ENCODE results near the gene LY6G5C. TPM values are rescaled to one million over a fixed set of nuclear protein-coding genes. Genes with fewer than 3 reads are reported as not detected.

The LY6G5C gene, protein sequence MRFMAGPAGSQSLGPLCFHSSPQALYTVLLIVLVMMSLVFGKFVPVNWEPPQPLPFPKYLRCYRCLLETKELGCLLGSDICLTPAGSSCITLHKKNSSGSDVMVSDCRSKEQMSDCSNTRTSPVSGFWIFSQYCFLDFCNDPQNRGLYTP
- total RNA-seq (ENCODE audit: unreplicated experiment) = 22.0 TPM
- long read RNA-seq, partial matches to known transcripts = 0 of 8 reads
- long read RNA-seq, other reads (novel, unspliced or antisense) = 6 of 8 reads

DNA sequence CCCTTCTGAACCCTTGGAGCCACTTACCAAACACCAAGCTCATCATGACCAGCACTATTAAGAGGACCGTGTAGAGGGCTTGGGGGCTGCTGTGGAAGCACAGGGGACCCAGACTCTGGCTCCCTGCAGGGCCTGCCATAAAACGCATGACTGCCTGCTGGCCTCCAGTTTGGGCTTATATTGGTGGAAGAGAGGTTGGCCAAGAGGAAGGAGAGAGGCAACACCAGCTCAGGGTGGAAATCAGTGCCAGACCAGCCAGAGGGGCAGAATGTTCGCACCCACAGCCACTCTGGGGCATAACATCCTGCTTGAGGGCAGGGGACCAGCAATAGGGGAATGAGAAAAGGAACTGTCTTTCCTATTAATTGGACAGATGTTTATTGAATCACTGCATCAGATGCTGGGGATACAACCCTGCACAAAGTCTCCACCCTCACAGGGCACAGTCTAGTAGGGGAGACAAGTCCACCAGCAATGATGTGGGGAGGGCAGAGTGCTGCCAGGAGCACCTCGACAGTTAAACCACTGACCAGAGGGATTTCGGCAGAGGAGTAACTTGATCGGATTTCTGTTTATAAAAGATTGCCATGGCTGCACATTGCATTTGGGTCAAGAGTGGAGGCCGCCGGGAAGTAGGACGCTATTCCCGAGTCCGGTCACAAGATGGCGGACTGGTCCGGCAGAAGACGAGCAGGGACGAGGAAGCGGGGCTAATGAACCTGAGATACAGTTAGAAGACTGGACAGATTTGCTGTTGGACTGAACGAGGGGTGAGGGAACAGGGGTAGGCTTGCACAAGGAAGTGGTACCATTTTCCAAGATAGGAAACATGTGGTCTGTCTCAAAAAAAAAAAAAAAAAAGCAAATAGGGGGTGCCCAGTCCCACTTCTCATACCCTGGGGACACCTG, at the start of gene LY6G5C:
Gene LY6G5C, minus strand, starts transcription at position 842 of the 909 bp plus-strand sequence. Its CDS starts 694 bp downstream, at position 148.
- Mint-ChIP-seq H3K4me3 (ENCODE audit: unreplicated experiment) (peak within 1 kb of the TSS; percentile 84), H3K36me3 (ENCODE audit: low read depth, unreplicated experiment) (peaks cover 15% of the 10 kb centered on the region), H3K27me3 (ENCODE audit: unreplicated experiment) (peaks cover 13% of the 10 kb centered on the region), H3K4me1 (ENCODE audit: unreplicated experiment) (peaks cover 24% of the 10 kb centered on the region), H3K9me3 (ENCODE audit: unreplicated experiment) (no peaks in the 10 kb centered on the region), H3K27ac (ENCODE audit: unreplicated experiment) (peak within 1 kb of the TSS; percentile 88)
- DNase-seq (ENCODE audit: low spot score) = peak; percentile 63
- TF ChIP-seq, protein P1, sequence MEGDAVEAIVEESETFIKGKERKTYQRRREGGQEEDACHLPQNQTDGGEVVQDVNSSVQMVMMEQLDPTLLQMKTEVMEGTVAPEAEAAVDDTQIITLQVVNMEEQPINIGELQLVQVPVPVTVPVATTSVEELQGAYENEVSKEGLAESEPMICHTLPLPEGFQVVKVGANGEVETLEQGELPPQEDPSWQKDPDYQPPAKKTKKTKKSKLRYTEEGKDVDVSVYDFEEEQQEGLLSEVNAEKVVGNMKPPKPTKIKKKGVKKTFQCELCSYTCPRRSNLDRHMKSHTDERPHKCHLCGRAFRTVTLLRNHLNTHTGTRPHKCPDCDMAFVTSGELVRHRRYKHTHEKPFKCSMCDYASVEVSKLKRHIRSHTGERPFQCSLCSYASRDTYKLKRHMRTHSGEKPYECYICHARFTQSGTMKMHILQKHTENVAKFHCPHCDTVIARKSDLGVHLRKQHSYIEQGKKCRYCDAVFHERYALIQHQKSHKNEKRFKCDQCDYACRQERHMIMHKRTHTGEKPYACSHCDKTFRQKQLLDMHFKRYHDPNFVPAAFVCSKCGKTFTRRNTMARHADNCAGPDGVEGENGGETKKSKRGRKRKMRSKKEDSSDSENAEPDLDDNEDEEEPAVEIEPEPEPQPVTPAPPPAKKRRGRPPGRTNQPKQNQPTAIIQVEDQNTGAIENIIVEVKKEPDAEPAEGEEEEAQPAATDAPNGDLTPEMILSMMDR (IDR thresholded peaks at IDR 0.05; ENCODE audit: unreplicated experiment) = peak; percentile 29

DNA sequence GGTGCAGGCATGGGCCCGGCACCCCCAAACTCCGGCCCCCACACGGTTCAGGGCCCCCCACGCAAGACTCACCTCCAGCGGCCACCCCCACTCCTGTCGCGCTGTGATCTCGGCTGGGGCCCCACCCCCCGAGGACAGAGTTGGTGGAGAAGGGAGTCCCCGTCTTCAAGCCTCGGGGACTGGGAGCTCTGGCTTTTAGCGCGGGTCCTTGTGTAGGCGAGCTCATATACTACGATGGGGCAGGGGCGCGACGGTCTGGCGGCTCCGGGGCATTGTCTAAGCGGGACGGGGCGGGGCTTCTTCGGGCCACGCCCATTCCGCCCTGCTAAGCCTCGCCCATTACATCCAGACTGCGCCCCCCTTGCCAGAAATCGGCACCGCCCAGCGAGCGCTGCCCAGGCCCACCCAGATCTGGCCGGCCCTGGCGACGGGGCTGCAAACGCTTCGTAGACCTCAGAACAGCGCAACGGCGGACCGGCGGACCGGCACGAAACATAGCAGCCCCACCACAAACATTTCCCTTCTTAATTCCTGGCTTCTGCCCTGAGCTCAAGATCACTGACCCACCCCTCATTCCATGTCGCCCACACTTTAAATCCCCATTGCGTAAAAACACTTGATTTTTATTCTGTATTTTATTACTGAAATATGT, 49.2 kb upstream of the LY6G5C start:
- Mint-ChIP-seq H3K27ac (ENCODE audit: unreplicated experiment) (peak overlapping the region; percentile 91), H3K27me3 (ENCODE audit: unreplicated experiment) (peaks cover 16% of the 10 kb centered on the region), H3K9me3 (ENCODE audit: unreplicated experiment) (no peaks in the 10 kb centered on the region), H3K4me1 (ENCODE audit: unreplicated experiment) (peaks cover 44% of the 10 kb centered on the region), H3K36me3 (ENCODE audit: low read depth, unreplicated experiment) (peaks cover 43% of the 10 kb centered on the region), H3K4me3 (ENCODE audit: unreplicated experiment) (peak overlapping the region; percentile 98)
- DNase-seq (ENCODE audit: low spot score) = peak; percentile 92
- TF ChIP-seq, protein P1 (IDR thresholded peaks at IDR 0.05; ENCODE audit: unreplicated experiment) = no peak

DNA sequence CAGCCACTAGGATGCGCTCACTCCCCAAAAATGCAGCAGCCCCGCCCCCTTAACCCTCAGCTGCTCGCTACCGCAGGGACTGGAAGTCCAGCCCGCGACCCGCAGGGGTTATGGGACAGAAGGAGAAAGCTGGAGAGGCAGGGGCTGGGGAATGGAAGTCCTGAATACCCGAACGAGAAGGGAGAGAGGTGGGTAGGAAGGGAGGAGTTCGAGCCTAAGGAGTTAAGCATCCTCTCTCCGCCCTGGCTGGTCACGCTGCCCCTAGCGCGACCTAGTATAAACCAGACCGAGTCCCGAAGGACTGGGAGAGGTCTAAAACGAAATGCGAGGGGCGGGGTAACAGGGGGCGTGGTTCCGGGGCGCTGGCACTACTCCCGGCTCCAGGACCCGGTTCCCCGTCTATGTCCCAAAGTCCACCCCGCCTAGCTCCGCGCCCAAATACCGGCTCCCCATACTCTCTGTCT, 48.7 kb upstream of the LY6G5C start:
- peaks cover 14% of the 10 kb centered on the region for H3K27me3 Mint-ChIP-seq (ENCODE audit: unreplicated experiment)
- TF ChIP-seq, protein P1 (IDR thresholded peaks at IDR 0.05; ENCODE audit: unreplicated experiment) = no peak
- H3K4me1 Mint-ChIP-seq (ENCODE audit: unreplicated experiment) = peaks cover 44% of the 10 kb centered on the region
- peak overlapping the region; percentile 91 for H3K27ac Mint-ChIP-seq (ENCODE audit: unreplicated experiment)
- H3K36me3 Mint-ChIP-seq (ENCODE audit: low read depth, unreplicated experiment) = peaks cover 43% of the 10 kb centered on the region
- H3K4me3 Mint-ChIP-seq (ENCODE audit: unreplicated experiment) = peak overlapping the region; percentile 98
- no peaks in the 10 kb centered on the region for H3K9me3 Mint-ChIP-seq (ENCODE audit: unreplicated experiment)
- peak; percentile 72 for DNase-seq (ENCODE audit: low spot score)

DNA sequence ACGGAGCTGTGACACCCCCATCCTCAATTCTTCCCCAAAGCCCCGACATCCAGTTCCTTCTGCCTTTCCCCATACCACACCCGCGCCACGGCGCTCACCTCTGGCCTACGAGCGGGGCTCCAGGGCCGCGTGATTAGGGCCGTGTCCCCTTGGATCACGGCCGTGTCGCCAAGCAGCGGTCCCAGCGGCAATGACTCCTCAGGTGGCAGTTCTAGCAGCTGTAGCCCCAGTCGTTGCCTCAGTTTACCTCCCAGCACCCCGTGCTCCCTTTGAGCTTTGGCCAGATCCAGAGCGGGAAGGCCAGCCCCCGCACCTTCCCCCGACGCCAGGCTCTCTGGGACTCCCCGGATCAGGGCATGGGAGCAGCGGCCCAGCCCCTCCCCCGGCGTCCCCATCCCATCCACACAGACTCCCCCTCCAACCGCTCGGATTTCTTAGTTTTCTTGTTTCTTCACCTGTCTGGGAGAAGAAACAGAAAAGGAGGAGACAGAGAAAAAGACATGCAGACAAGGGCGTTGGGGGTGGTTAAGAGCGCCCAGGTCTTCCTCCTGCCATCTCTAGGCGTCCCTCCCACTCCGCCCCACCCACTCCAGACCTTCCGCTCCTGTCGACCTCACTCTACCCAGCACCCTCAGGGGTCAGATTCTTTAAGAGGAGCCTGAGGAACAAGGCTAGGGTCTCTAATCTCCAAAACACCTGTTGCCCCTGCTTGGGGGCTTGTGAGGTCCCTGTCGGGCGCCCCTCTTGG, 48.1 kb upstream of the LY6G5C start, which contains the start of gene DDAH2:
Gene DDAH2, minus strand, starts transcription at position 533 of the 748 bp plus-strand sequence. Its CDS starts 138 bp downstream, at position 395.
- Mint-ChIP-seq H3K9me3 (ENCODE audit: unreplicated experiment) (no peaks in the 10 kb centered on the region), H3K4me3 (ENCODE audit: unreplicated experiment) (peak within 1 kb of the TSS; percentile 98)
- no peak for DNase-seq (ENCODE audit: low spot score)

More for the DNA sequence above, 48.1 kb upstream of the LY6G5C start, which contains the start of gene DDAH2:
- H3K4me1 Mint-ChIP-seq (ENCODE audit: unreplicated experiment) = peaks cover 43% of the 10 kb centered on the region
- peaks cover 11% of the 10 kb centered on the region for H3K27me3 Mint-ChIP-seq (ENCODE audit: unreplicated experiment)
- H3K36me3 Mint-ChIP-seq (ENCODE audit: low read depth, unreplicated experiment) = peaks cover 43% of the 10 kb centered on the region
- TF ChIP-seq, protein P1 (IDR thresholded peaks at IDR 0.05; ENCODE audit: unreplicated experiment) = no peak
- peak within 1 kb of the TSS; percentile 91 for H3K27ac Mint-ChIP-seq (ENCODE audit: unreplicated experiment)
